IMR-90 (cell line): ENCODE data around the gene SUGCT. TPM values are rescaled to one million over a fixed set of nuclear protein-coding genes. Genes with fewer than 3 reads are reported as not detected.

Source experiments
- ATAC-seq: fragments of 200-7000 bp; cut with Tn5 transposase; 2 replicates; pipeline ENCODE4 v1.9.1; 2020; ENCODE audit warnings: low read depth, mild to moderate bottlenecking, moderate library complexity
- BruUV-seq: library from RNA; stranded (reverse); fragments of 400-500 nt; replicated peaks from 2 replicates; lab custom pipeline; 2021; lab: Mats Ljungman, UMichigan
- CTCF ChIA-PET: fragments of 300-600 bp; formaldehyde crosslinking; extraction: SDS; loops from one replicate; lab custom pipeline; 2021; ENCODE audit warnings: antibody characterized with exemption; lab: Yijun Ruan, JAX
- POLR2A ChIA-PET: fragments of 300-600 bp; sonication (Branson Sonifier 250); formaldehyde crosslinking; loops from one replicate; lab custom pipeline; 2022; ENCODE audit warnings: antibody characterized with exemption; ENCODE audit not compliant: unreplicated experiment; lab: Charles Lee
- DNase-seq: peaks from one replicate; pipeline ENCODE4 v3.0.0; 2013
- H2AFZ ChIP-seq: replicated peaks from 2 replicates; pipeline ENCODE3; 2013; ENCODE audit warnings: low read length, mild to moderate bottlenecking; ENCODE audit not compliant: poor library complexity
- H2AK5ac ChIP-seq: 2 replicates; pipeline ENCODE4 v1.6.1; 2013; ENCODE audit warnings: low read depth, low read length, inconsistent platforms
- H2AK9ac ChIP-seq: replicated peaks from 2 replicates; pipeline ENCODE3; 2013; ENCODE audit warnings: mild to moderate bottlenecking, low read depth, low read length, moderate library complexity; ENCODE audit not compliant: poor library complexity
- H2BK120ac ChIP-seq: 2 replicates; pipeline ENCODE4 v1.6.1; 2013; ENCODE audit warnings: low read depth, low read length, inconsistent platforms
- H2BK15ac ChIP-seq: 3 replicates; pipeline ENCODE4 v1.6.1; 2013; ENCODE audit warnings: low read depth, low read length, inconsistent platforms
- H2BK20ac ChIP-seq: 2 replicates; pipeline ENCODE4 v1.6.1; 2013; ENCODE audit warnings: low read depth, mild to moderate bottlenecking, inconsistent platforms, low read length, moderate library complexity
- H2BK5ac ChIP-seq: 2 replicates; pipeline ENCODE4 v1.6.1; 2013; ENCODE audit warnings: mild to moderate bottlenecking, low read depth, low read length, inconsistent platforms; ENCODE audit not compliant: poor library complexity, severe bottlenecking
- H3K14ac ChIP-seq: replicated peaks from 2 replicates; pipeline ENCODE4 v1.6.1; 2013; ENCODE audit warnings: low read depth, low read length, inconsistent platforms
- H3K18ac ChIP-seq: 2 replicates; pipeline ENCODE4 v1.6.1; 2013; ENCODE audit warnings: low read depth, low read length, control low read depth
- H3K23ac ChIP-seq: 2 replicates; pipeline ENCODE4 v1.6.1; 2013; ENCODE audit warnings: low read depth, low read length, inconsistent platforms
- H3K27ac ChIP-seq: 2 replicates; pipeline ENCODE4 v1.5.1; 2013; ENCODE audit warnings: mild to moderate bottlenecking, control low read depth, low read length; ENCODE audit not compliant: insufficient read depth
- H3K27me3 ChIP-seq: 2 replicates; pipeline ENCODE4 v1.6.1; 2013; ENCODE audit warnings: low read length; ENCODE audit not compliant: control insufficient read depth, insufficient read depth
- H3K36me3 ChIP-seq: 2 replicates; pipeline ENCODE4 v1.6.1; 2013; ENCODE audit warnings: low read length, mixed read lengths; ENCODE audit not compliant: control insufficient read depth, insufficient read depth
- H3K4ac ChIP-seq: 2 replicates; pipeline ENCODE4 v1.6.1; 2013; ENCODE audit warnings: low read depth, low read length, inconsistent platforms
- H3K4me1 ChIP-seq: 2 replicates; pipeline ENCODE4 v1.6.1; 2013; ENCODE audit warnings: low read length, mixed read lengths; ENCODE audit not compliant: control insufficient read depth, insufficient read depth
- H3K4me2 ChIP-seq: 2 replicates; pipeline ENCODE4 v1.6.1; 2013; ENCODE audit warnings: low read depth, mild to moderate bottlenecking, control low read depth, low read length, moderate library complexity
- H3K4me3 ChIP-seq: 2 replicates; pipeline ENCODE4 v1.5.1; 2013; ENCODE audit warnings: low read depth, mild to moderate bottlenecking, control low read depth, low read length, moderate library complexity; ENCODE audit not compliant: insufficient read depth
- H3K56ac ChIP-seq: 2 replicates; pipeline ENCODE4 v1.6.1; 2013; ENCODE audit warnings: low read length, inconsistent platforms; ENCODE audit not compliant: insufficient read depth; ENCODE audit errors: extremely low read depth
- H3K79me1 ChIP-seq, 2 experiments: 2 replicates each; pipeline ENCODE4 v1.6.1; 2013; ENCODE audit warnings: low read length in 2 of 2, inconsistent platforms in 1 of 2, low read depth in 1 of 2
- H3K9ac ChIP-seq: 2 replicates; pipeline ENCODE4 v1.6.1; 2013; ENCODE audit warnings: low read depth, low read length, control low read depth
- H3K9me1 ChIP-seq: 2 replicates; pipeline ENCODE4 v1.6.1; 2013; ENCODE audit warnings: low read length, inconsistent platforms; ENCODE audit not compliant: insufficient read depth
- H3K9me3 ChIP-seq: 2 replicates; pipeline ENCODE4 v1.6.1; 2013; ENCODE audit warnings: low read length; ENCODE audit not compliant: control insufficient read depth, insufficient read depth
- H4K20me1 ChIP-seq: 2 replicates; pipeline ENCODE4 v1.6.1; 2013; ENCODE audit warnings: low read length, inconsistent platforms; ENCODE audit not compliant: insufficient read depth
- H4K5ac ChIP-seq: 2 replicates; pipeline ENCODE4 v1.6.1; 2013; ENCODE audit warnings: mild to moderate bottlenecking, low read depth, low read length, control low read depth
- H4K8ac ChIP-seq, 2 experiments: 2 replicates each; pipeline ENCODE4 v1.6.1; 2013; ENCODE audit warnings: low read depth in 2 of 2, low read length in 2 of 2, control low read depth in 1 of 2, inconsistent platforms in 1 of 2
- H4K91ac ChIP-seq: 2 replicates; pipeline ENCODE4 v1.6.1; 2013; ENCODE audit warnings: low read depth, low read length, inconsistent platforms; ENCODE audit not compliant: insufficient read depth
- CEBPB ChIP-seq: IDR thresholded peaks from 2 replicates; pipeline ENCODE4 v1.6.1; 2012; ENCODE audit warnings: low read depth, low read length, improper control_type of control experiment
- CHD1 ChIP-seq: IDR thresholded peaks from 2 replicates; pipeline ENCODE4 v1.6.1; 2012; ENCODE audit warnings: low read depth, low read length, improper control_type of control experiment
- ELK1 ChIP-seq: fragments of 150-350 bp; IDR thresholded peaks from 2 replicates; pipeline ENCODE4 v1.6.1; 2016; ENCODE audit warnings: low read depth, mild to moderate bottlenecking, low read length, moderate library complexity, borderline replicate concordance
- MAZ ChIP-seq: IDR thresholded peaks from 2 replicates; pipeline ENCODE4 v1.6.1; 2012; ENCODE audit warnings: low read depth, mild to moderate bottlenecking, low read length, improper control_type of control experiment, moderate library complexity, borderline replicate concordance
- MXI1 ChIP-seq: IDR thresholded peaks from 2 replicates; pipeline ENCODE4 v1.6.1; 2012; ENCODE audit warnings: low read depth, mild to moderate bottlenecking, low read length, moderate library complexity, borderline replicate concordance
- NFE2L2 ChIP-seq: fragments of 150-350 bp; IDR thresholded peaks from 2 replicates; pipeline ENCODE4 v1.6.1; 2016; ENCODE audit warnings: low read depth, mild to moderate bottlenecking, low read length
- POLR2A ChIP-seq: IDR thresholded peaks from 2 replicates; pipeline ENCODE4 v1.6.1; 2012; ENCODE audit warnings: mild to moderate bottlenecking, low read depth, low read length
- RAD21 ChIP-seq: IDR thresholded peaks from 2 replicates; pipeline ENCODE4 v1.6.1; 2012; ENCODE audit warnings: low read length, improper control_type of control experiment
- RCOR1 ChIP-seq: IDR thresholded peaks from 2 replicates; pipeline ENCODE4 v1.6.1; 2012; ENCODE audit warnings: mild to moderate bottlenecking, low read length, improper control_type of control experiment; ENCODE audit not compliant: insufficient replicate concordance
- RFX5 ChIP-seq: IDR thresholded peaks from 2 replicates; pipeline ENCODE4 v1.8.0; 2012; ENCODE audit warnings: low read depth, mild to moderate bottlenecking, low read length, moderate library complexity
- SMC3 ChIP-seq: fragments of 150-350 bp; IDR thresholded peaks from 2 replicates; pipeline ENCODE4 v1.6.1; 2016; ENCODE audit warnings: low read depth, mild to moderate bottlenecking, antibody characterized with exemption, low read length, moderate library complexity
- WGBS, 2 experiments: methylation state at CpG; one replicate each; pipeline versions ENCODE4 v1.1.5 to v1.1.7; 2013; ENCODE audit warnings: missing lambda C conversion rate in 2 of 2; ENCODE audit not compliant: insufficient read length in 1 of 2; ENCODE audit errors: extremely low coverage in 2 of 2; 5-methylcytosine and 5-hydroxymethylcytosine counted together
- dilution Hi-C: fragments of 300-500 bp; cut with HindIII; formaldehyde crosslinking; loops from one replicate; pipeline ENCODE4 v1.14.3; 2018; ENCODE audit warnings: low sequenced_read_pairs; ENCODE audit not compliant: unreplicated experiment
- in situ Hi-C: fragments of 300-500 bp; cut with MboI; formaldehyde crosslinking; loops from 3 replicates; pipeline ENCODE4 v1.14.3; 2019; ENCODE audit warnings: low sequenced_read_pairs, inconsistent platforms, mixed read lengths
- intact Hi-C: fragments of 100-400 bp; cut with micrococcal nuclease; formaldehyde crosslinking; loops from 2 replicates; pipeline ENCODE4 v1.10.0; 2022
- polyA plus RNA-seq, 3 experiments: library from polyadenylated mRNA; depleted of rRNA; stranded (reverse); fragments of >200 nt; gene quantifications; 2 replicates each; pipeline ENCODE4 v1.2.3, GENCODE V29; 2012; ENCODE audit warnings: low replicate concordance in 1 of 3
- total RNA-seq: library from RNA; depleted of rRNA; stranded (reverse); fragments of >200 nt; gene quantifications from 2 replicates; pipeline ENCODE4 v1.2.3, GENCODE V29; 2012
- TF ChIP-seq, protein P1 (sequence below): fragments of 150-350 bp; IDR thresholded peaks from 2 replicates; pipeline ENCODE4 v1.6.1; 2017; ENCODE audit warnings: mild to moderate bottlenecking, antibody characterized with exemption, low read length, low read depth

SUGCT gene
- total and polyA plus RNA-seq, 2 of the 4 experiments (the other 2 are of a cell fraction), result 5.9 to 8.3 TPM

DNA sequence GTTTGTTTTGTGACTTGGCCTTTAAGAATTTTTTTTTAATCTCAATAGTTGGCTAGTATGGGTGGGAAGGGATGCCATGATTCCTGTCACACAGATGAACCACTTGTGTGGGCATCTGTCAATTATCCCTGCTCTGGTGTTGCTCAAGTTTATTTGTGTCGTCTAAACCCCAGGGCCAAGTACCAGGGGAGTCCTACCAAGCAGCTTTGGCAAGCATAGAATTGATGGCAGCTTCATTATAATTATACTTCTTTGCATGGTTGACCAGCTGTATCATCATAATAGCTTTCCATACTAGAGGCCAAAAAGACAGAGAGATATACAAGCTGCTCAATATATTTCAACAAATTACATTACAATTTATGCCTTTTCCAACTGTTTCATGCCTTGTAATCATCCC is 30.4 kb downstream of the SUGCT start:
- CTCF ChIA-PET, result no interaction called here
- Histone ChIP-seq H3K4ac (no peak overlapping the region), H3K9me1 (no peaks in the 10 kb centered on the region; the same call in 1 of the 2 replicates), H3K56ac (no peak overlapping the region), H3K18ac (no peak overlapping the region), H3K4me1 (no peaks in the 10 kb centered on the region), H3K27ac (no peak overlapping the region), H2BK5ac (no peak overlapping the region), H2AK5ac (no peak overlapping the region), H4K5ac (no peak overlapping the region), H3K9ac (no peak overlapping the region), H3K23ac (no peak overlapping the region), H2BK15ac (no peak overlapping the region), H3K9me3 (no peaks in the 10 kb centered on the region), H3K27me3 (no peaks in the 10 kb centered on the region), H2AK9ac (no peak overlapping the region), H4K8ac (no peak overlapping the region), H2BK20ac (no peak overlapping the region), H3K36me3 (no peaks in the 10 kb centered on the region), H4K91ac (no peak overlapping the region), H3K14ac (no peak overlapping the region), H3K4me2 (no peak overlapping the region), H4K20me1 (no peaks in the 10 kb centered on the region), H2BK120ac (no peak overlapping the region), H3K4me3 (no peak overlapping the region), H3K79me1 (no peaks in the 10 kb centered on the region), H2AFZ (no peak overlapping the region)
- TF ChIP-seq RAD21 (no peak), MAZ (no peak), RCOR1 (no peak), MXI1 (no peak), CHD1 (no peak), NFE2L2 (no peak), RFX5 (no peak), CEBPB (no peak), ELK1 (no peak), SMC3 (no peak), POLR2A (no peak)
- TF ChIP-seq, protein P1, sequence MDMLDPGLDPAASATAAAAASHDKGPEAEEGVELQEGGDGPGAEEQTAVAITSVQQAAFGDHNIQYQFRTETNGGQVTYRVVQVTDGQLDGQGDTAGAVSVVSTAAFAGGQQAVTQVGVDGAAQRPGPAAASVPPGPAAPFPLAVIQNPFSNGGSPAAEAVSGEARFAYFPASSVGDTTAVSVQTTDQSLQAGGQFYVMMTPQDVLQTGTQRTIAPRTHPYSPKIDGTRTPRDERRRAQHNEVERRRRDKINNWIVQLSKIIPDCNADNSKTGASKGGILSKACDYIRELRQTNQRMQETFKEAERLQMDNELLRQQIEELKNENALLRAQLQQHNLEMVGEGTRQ, result no peak
- BruUV-seq, result no TSS peak
- intact Hi-C loops (no loop called here), dilution Hi-C loops (no loop called here), in situ Hi-C loops (no loop called here)
- ATAC-seq (no peak), DNase-seq (no peak)
- POLR2A ChIA-PET, result no interaction called here
- no CpG with 5 or more reads among the region's 1 CpG for WGBS, 2 experiments
